Tibial nerve (tissue), 4 donors: ENCODE data around the gene TNFAIP8L2.

Experiments
- CTCF ChIP-seq, 5 experiments: fragments of 200-600 bp in 3 of 5; fragments of 450-650 bp in 2 of 5; sonication (generic) in 3 of 5; IDR thresholded peaks; one replicate each; pipeline ENCODE4 v1.5.1; 2016 to 2019; ENCODE audit warnings: antibody characterized with exemption in 5 of 5, mild to moderate bottlenecking in 3 of 5, moderate library complexity in 2 of 5
- EP300 ChIP-seq, 2 donors: sonication (generic); formaldehyde crosslinking; IDR thresholded peaks; one replicate each; pipeline ENCODE4 v1.6.1; 2017; ENCODE audit warnings: antibody characterized with exemption in 2 of 2, mild to moderate bottlenecking in 1 of 2
- POLR2A ChIP-seq, 2 donors: fragments of 450-650 bp; IDR thresholded peaks; one replicate each; pipeline ENCODE4 v1.6.1; 2017; ENCODE audit warnings: antibody characterized with exemption in 2 of 2, mild to moderate bottlenecking in 2 of 2, moderate library complexity in 2 of 2

- TF ChIP-seq POLR2A (IDR thresholded peaks at IDR 0.05) (no peak), CTCF (IDR thresholded peaks at IDR 0.05) (no peak), EP300 (IDR thresholded peaks at IDR 0.05) (no peak)
These were observed 20.1 kb downstream of the TNFAIP8L2 start for GRCh38 chr1:151176514-151177045.
